ENCODE results near the gene SYNGR4.
"Not testable (repeated sequence)": the region's sequence is repeated elsewhere in the genome, so short reads cannot be mapped to it uniquely, and the experiment has no call there.

SYNGR4 gene

GRCh38 chr19:48392006-48392344 is 27.8 kb downstream of the SYNGR4 start:
- H3K9me3 Mint-ChIP-seq, H3K4me3 Mint-ChIP-seq: not testable (repeated sequence)
- H3K36me3 Mint-ChIP-seq (ENCODE audit: low read depth), result peaks cover 42% of the 10 kb centered on the region
- intact Hi-C loops (cut with micrococcal nuclease), result loop anchor here (5.0 kb wide), 1 partner anchor 70 kb away; a partner anchor contains a TSS
- peaks cover 55% of the 10 kb centered on the region for H3K27me3 Mint-ChIP-seq
- H3K4me1 Mint-ChIP-seq (ENCODE audit: low read depth), result peaks cover 51% of the 10 kb centered on the region
- H3K27ac Mint-ChIP-seq, result peak overlapping the region; percentile 96

- intact Hi-C loops (cut with micrococcal nuclease), result loop anchor here (5.0 kb wide), 1 partner anchor 71 kb away; a partner anchor contains a TSS
- H3K36me3 Mint-ChIP-seq (ENCODE audit: low read depth), result peaks cover 40% of the 10 kb centered on the region
- peaks cover 65% of the 10 kb centered on the region for H3K27me3 Mint-ChIP-seq
- no peak overlapping the region for H3K4me3 Mint-ChIP-seq
- peaks cover 61% of the 10 kb centered on the region for H3K4me1 Mint-ChIP-seq (ENCODE audit: low read depth)
- H3K9me3 Mint-ChIP-seq, result no peaks in the 10 kb centered on the region
- H3K27ac Mint-ChIP-seq, result peak overlapping the region; percentile 96
Observed at GRCh38 chr19:48392860-48393558, 28.8 kb downstream of the SYNGR4 start.

DNA sequence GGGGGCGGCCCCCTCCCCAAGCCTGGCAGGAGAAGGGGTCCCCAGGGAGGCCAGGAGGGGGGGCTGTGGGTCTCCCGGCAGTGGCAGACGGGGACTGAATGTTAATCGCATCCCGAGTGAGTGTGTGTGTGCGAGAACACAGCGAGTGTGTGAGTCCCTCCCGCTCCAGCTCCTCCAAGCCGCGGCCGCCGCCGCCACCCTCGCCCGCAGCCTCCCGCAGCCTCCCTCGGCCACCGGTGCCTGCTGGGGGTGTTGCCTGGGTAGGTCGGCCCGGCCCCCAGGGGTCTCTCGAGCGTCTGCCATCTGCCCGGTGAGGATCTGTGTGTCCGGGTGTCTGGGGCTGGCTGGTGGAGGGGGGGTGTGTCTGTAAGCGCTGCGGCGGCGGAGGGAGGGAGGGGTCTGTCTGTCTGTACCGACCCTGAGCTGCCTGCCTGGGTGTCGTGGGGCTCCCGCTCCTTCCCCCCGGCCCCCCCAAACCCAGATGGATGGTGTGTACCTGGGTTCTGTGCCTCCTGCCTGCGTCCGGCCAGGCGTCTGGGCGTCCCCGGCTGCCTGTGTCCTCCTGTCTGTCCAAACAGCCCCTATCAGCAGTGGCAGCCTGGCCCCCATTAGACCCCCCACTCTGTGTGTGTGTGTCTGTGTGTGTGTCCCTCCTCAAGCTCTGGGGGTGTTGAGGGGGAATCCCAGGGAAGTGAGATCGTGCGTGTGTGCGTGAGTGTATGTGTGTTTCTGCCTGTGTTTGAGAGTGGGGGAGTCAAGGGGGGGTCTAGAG is 29.6 kb downstream of the SYNGR4 start, which contains the start of gene GRIN2D:
Gene GRIN2D, plus strand, starts transcription at position 110 of the 772 bp plus-strand sequence. CDS start 4,725 bp downstream, outside the sequence.
- Mint-ChIP-seq H3K9me3 (no peaks in the 10 kb centered on the region), H3K27me3 (peaks cover 67% of the 10 kb centered on the region), H3K27ac (peak within 1 kb of the TSS; percentile 96), H3K4me1 (ENCODE audit: low read depth) (peaks cover 59% of the 10 kb centered on the region), H3K36me3 (ENCODE audit: low read depth) (peaks cover 35% of the 10 kb centered on the region), H3K4me3 (no peak within 1 kb of the TSS)
- intact Hi-C loops (cut with micrococcal nuclease), result loop anchor here (5.0 kb wide), 1 partner anchor 71 kb away; a partner anchor contains a TSS

- Mint-ChIP-seq H3K4me3 (no peak overlapping the region), H3K27me3 (peaks cover 67% of the 10 kb centered on the region)
Observed at GRCh38 chr19:48394331-48395169, 30.4 kb downstream of the SYNGR4 start.

GRCh38 chr19:48395170-48395455 is 30.9 kb downstream of the SYNGR4 start:
- Mint-ChIP-seq H3K4me1 (ENCODE audit: low read depth) (peaks cover 67% of the 10 kb centered on the region), H3K9me3 (peaks cover 9% of the 10 kb centered on the region), H3K36me3 (ENCODE audit: low read depth) (peaks cover 25% of the 10 kb centered on the region), H3K27ac (no peak overlapping the region), H3K27me3 (peaks cover 67% of the 10 kb centered on the region), H3K4me3 (no peak overlapping the region)
- intact Hi-C loops (cut with micrococcal nuclease), result no loop called here

More at GRCh38 chr19:48394331-48395169, 30.4 kb downstream of the SYNGR4 start:
- peaks cover 65% of the 10 kb centered on the region for H3K4me1 Mint-ChIP-seq (ENCODE audit: low read depth)
- intact Hi-C loops (cut with micrococcal nuclease), result loop anchor here (5.0 kb wide), 1 partner anchor 72 kb away; a partner anchor contains a TSS
- H3K27ac Mint-ChIP-seq, result peak overlapping the region; percentile 60
- peaks cover 27% of the 10 kb centered on the region for H3K36me3 Mint-ChIP-seq (ENCODE audit: low read depth)
- H3K9me3 Mint-ChIP-seq, result peaks cover 5% of the 10 kb centered on the region

DNA sequence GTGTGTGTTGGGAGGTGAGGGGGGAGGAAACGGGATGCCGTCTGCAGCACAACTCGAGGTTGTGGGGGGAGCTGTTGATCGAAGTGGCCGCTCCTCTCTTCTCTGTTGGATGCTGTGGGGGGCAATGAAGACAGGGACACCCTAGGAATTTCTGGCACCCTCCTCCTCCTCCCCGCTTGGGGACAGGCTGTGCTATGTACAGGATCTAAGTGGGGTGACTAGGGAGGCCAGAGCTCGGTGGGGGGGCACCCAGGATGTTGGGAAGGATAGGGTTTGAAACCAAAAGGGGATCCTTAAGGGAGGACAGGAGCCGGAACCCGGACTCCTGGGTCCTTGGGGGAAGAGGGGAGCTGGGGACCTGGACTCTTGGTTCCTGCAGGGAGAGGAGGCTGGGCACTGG is 31.3 kb downstream of the SYNGR4 start:
- peaks cover 22% of the 10 kb centered on the region for H3K36me3 Mint-ChIP-seq (ENCODE audit: low read depth)
- intact Hi-C loops (cut with micrococcal nuclease), result no loop called here
- H3K27ac Mint-ChIP-seq, result no peak overlapping the region
- peaks cover 67% of the 10 kb centered on the region for H3K27me3 Mint-ChIP-seq
- H3K4me3 Mint-ChIP-seq, result no peak overlapping the region
- peaks cover 63% of the 10 kb centered on the region for H3K4me1 Mint-ChIP-seq (ENCODE audit: low read depth)
- H3K9me3 Mint-ChIP-seq, result peaks cover 9% of the 10 kb centered on the region

GRCh38 chr19:48396016-48396823 is 32.1 kb downstream of the SYNGR4 start:
- peaks cover 67% of the 10 kb centered on the region for H3K27me3 Mint-ChIP-seq
- peaks cover 65% of the 10 kb centered on the region for H3K4me1 Mint-ChIP-seq (ENCODE audit: low read depth)
- H3K27ac Mint-ChIP-seq, result no peak overlapping the region
- peaks cover 9% of the 10 kb centered on the region for H3K9me3 Mint-ChIP-seq
- H3K4me3 Mint-ChIP-seq, result no peak overlapping the region
- H3K36me3 Mint-ChIP-seq (ENCODE audit: low read depth), result peaks cover 14% of the 10 kb centered on the region
- intact Hi-C loops (cut with micrococcal nuclease), result no loop called here

- Mint-ChIP-seq H3K9me3 (peaks cover 9% of the 10 kb centered on the region), H3K4me3 (no peak overlapping the region), H3K36me3 (ENCODE audit: low read depth) (peaks cover 10% of the 10 kb centered on the region), H3K27ac (peak overlapping the region; percentile 82), H3K4me1 (ENCODE audit: low read depth) (peaks cover 65% of the 10 kb centered on the region), H3K27me3 (peaks cover 64% of the 10 kb centered on the region)
- intact Hi-C loops (cut with micrococcal nuclease), result no loop called here
Observed at GRCh38 chr19:48396824-48397176, 32.6 kb downstream of the SYNGR4 start.

DNA sequence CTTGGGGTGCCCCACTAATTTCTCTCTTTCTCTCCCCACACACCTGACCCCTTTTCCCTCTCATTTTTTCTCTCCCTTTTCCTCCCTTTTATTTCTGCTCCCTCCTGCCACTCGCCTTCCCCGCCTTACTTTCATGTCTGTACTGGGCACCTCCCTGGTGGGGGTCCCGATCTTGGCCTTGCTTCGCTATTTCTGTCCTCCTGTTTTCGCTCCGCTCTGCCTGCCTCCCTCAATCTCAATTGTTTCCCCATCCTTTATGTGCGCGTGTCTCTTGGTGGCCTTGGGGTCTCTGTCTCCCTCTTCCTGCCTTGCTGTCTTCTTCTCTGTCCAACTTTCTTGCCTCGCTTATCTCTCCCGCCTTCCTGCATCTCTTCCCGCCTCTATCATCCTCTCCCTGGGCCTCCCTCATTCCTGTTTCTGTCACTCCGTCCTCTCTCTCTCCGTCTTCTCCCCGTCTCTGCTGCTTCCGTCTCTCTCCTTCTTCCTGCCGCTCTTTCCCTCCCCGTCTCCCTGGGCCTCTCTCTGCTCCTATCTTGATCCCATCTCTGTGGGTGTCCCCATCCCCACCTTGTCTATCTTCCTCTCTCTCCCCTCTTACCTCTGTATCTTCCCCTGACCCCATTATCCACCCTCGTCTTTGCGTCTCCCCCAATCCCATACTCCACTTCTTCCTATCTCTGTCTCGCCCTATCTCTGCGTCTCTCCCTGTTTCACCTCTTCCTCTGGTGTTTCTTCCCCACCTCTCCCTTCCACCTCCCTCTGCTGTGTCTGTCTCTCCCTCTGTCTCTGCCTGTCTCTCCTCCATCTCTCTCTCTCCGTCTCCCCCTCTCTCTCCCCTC is 33.3 kb downstream of the SYNGR4 start:
- Mint-ChIP-seq H3K4me1 (ENCODE audit: low read depth) (peaks cover 63% of the 10 kb centered on the region), H3K27me3 (peaks cover 57% of the 10 kb centered on the region), H3K4me3 (peak overlapping the region; percentile 82), H3K9me3 (peaks cover 9% of the 10 kb centered on the region), H3K27ac (peak overlapping the region; percentile 82), H3K36me3 (ENCODE audit: low read depth) (peaks cover 10% of the 10 kb centered on the region)
- intact Hi-C loops (cut with micrococcal nuclease), result no loop called here

DNA sequence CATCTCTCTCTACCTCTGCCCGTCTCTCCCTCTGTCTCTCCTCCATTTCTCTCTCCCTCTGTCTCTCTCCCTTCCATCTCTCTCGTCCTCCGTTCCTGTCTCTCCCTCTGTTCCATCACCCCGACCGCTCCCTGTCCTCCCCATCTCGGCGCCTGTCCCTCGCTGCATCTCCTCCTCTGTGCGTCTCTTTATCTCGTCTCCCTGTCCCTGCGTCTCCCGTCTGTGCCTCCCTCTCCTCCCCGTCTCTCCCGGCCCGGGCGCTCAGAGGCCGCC is 33.9 kb downstream of the SYNGR4 start:
- H3K36me3 Mint-ChIP-seq (ENCODE audit: low read depth), result peaks cover 10% of the 10 kb centered on the region
- H3K4me3 Mint-ChIP-seq, result peak overlapping the region; percentile 82
- intact Hi-C loops (cut with micrococcal nuclease), result no loop called here
- peaks cover 63% of the 10 kb centered on the region for H3K4me1 Mint-ChIP-seq (ENCODE audit: low read depth)
- H3K9me3 Mint-ChIP-seq, result peaks cover 9% of the 10 kb centered on the region
- H3K27ac Mint-ChIP-seq, result peak overlapping the region; percentile 82
- peaks cover 52% of the 10 kb centered on the region for H3K27me3 Mint-ChIP-seq

- Mint-ChIP-seq H3K27ac (peak overlapping the region; percentile 82), H3K36me3 (ENCODE audit: low read depth) (peaks cover 10% of the 10 kb centered on the region), H3K4me3 (peak overlapping the region; percentile 82), H3K27me3 (peaks cover 46% of the 10 kb centered on the region), H3K4me1 (ENCODE audit: low read depth) (peaks cover 67% of the 10 kb centered on the region), H3K9me3 (peaks cover 9% of the 10 kb centered on the region)
- intact Hi-C loops (cut with micrococcal nuclease), result no loop called here
Observed at GRCh38 chr19:48398375-48399235, 34.4 kb downstream of the SYNGR4 start.
